Stimulated activated CD4-positive, alpha-beta T cell treated with anti-CD3 and anti-CD28 coated beads, Interleukin-2, amount 100 ng/mL, for 4 hours (primary cell): Measurements from ENCODE around the gene AHI1.

Source experiments
- DNase-seq: peaks from one replicate; pipeline ENCODE4 v3.0.0-alpha.2; 2020; ENCODE audit warnings: low read depth

AHI1 gene

GRCh38 chr6:135451617-135452190, 45.8 kb downstream of the AHI1 start:
- DNase-seq = no peak

DNA sequence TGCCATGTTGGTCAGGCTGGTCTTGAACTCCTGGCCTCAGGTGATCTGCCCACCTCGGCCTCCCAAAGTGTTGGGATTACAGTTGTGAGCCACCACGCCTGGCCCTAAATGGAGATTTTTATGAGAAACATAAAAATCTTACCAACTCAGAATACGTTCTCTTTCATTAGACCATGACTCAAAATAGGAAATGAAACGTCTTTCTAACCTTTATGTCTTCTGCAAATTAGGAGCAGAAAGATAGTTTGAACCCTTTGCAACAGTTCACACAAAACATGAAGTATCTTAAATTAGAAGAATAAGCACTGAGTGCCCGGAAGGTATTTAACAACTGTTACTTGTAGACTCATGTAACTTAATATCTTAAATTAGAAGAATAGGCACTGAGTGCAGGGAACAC, 48.3 kb downstream of the AHI1 start:
- no peak for DNase-seq

- DNase-seq = no peak
Observed at GRCh38 chr6:135440087-135440792, 57.3 kb downstream of the AHI1 start.

DNA sequence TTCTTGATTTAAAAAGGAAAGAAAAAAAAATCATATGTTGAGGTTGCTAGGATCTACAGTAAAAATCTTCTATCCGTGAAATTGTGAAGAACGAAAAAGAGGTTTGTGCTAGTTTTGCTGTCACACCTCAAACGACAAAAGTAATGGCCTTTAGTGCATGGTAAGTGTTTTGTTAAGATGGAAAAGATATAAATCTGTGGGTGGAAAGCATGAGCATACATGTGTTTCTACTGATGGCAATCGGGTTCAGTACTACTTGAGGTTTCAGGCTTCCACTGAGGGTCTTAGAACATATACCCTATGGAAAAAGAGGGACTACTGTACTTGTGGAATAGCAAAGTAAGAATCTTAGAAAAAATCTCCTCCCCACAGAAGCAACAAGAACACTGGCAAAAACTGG, 58.0 kb downstream of the AHI1 start:
- no peak for DNase-seq

- no peak for DNase-seq
Observed at GRCh38 chr6:135438907-135439535, 58.5 kb downstream of the AHI1 start.

DNA sequence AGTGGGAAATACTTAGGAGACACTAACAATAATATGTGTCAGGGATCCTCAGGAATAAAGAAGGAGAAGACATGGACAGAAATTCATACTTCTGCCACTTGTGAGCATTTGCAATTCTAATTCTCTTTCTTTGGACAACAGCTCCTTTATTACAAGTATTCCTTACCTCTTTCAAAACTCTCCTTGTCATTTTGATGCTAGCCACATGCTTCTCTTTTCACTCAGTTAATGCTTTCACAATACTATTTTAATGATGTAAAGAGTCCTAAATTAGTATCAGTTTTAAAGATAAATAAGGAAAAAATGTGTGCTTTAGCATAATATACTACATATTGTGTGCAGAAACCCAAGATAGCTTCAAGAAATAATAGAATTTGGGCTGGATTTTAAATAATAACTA, 62.5 kb downstream of the AHI1 start:
- no peak for DNase-seq

- no peak for DNase-seq
Observed at GRCh38 chr6:135434095-135434494, 63.4 kb downstream of the AHI1 start.

DNA sequence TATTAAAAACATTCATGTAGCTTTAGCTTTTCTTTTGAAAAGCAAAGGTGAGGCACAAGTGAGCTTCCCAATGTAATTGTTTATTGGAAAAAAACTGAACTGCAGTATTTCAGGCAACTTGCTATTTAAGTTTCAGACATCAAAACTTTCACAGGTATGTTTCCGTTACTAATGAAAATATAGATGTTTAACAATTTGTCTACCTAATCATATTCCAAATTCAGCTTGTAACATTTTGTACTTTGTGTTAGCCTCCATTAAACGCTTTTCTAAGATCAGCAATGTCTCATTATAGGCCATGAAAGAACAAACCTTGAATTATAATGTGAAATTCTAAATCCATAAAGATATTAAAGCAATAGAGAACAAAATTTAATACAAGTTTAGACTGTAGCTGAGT, 69.5 kb downstream of the AHI1 start:
- DNase-seq = no peak

DNA sequence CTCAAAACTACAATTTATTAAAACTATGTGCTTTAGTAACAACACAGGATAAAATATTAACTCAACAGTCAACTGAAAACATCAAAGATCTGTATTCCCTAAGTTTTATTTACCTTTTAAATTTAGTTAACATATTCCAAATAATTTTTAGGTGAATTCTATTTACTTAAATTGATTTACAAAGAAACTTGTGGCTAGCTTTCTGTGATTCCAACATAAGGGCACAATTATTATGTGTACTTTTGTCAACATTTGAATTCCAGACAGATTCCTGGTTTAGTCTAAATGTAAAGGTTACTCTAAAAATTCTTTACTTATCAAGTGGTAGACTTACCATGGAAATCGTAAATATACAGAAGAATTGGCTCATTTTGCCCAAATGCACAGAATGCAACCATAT, 70.7 kb downstream of the AHI1 start:
- DNase-seq = no peak

GRCh38 chr6:135424385-135424784, 73.2 kb downstream of the AHI1 start:
- no peak for DNase-seq

- no peak for DNase-seq
Observed at GRCh38 chr6:135423649-135424128, 73.9 kb downstream of the AHI1 start.

DNA sequence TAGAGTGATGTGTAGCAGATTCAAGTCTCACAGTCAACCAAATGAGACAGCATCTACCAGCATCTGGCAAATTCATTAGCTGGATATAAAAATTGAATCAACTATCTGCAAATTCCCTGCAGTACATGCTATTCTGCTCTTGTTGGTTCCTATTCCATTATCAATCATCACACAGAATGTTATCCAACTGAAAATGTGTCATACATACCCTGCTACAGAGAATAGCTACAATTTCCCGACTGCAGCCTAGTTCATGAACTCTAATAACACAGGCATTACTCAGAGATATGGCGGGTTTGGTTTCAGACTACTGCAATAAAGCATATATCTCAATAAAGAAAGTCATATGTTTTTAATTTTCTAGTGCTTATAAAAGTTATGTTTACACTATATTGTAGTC, 78.4 kb downstream of the AHI1 start:
- no peak for DNase-seq

DNA sequence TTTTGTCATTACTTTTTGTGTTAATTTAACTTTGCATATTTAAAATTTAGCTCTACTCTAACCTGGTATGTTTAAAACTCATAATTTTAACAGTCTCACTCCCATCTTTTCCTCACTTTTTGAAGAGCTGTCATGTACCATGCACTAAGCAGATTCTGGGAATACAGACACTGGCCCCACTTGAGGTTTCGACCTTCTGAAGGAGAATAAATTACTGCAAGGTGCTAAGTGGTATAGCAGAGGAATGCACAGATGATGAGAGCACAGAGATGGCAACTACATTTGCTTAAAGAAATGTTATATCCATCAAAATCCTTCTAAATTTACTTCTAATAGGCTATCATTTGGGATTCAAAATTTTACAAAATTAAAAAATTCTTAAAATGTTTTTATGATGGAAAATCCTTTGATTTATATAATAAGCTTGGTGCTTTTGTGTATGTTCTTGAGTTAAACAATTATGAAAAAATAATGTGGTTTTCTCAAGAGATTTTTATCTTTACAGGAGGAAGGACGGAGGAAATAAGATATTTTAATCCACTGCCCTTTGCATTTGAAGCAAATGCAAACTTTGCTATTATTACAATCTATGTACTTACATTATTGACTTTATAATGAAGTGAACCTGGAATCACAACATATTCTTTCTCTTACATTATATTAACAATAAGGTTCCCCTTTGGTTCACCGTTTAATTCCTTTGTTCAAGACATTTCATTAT, 79.3 kb downstream of the AHI1 start:
- no peak for DNase-seq

- no peak for DNase-seq
Observed at GRCh38 chr6:135412761-135413160, 84.8 kb downstream of the AHI1 start.

GRCh38 chr6:135411849-135412248, 85.7 kb downstream of the AHI1 start:
- no peak for DNase-seq

DNA sequence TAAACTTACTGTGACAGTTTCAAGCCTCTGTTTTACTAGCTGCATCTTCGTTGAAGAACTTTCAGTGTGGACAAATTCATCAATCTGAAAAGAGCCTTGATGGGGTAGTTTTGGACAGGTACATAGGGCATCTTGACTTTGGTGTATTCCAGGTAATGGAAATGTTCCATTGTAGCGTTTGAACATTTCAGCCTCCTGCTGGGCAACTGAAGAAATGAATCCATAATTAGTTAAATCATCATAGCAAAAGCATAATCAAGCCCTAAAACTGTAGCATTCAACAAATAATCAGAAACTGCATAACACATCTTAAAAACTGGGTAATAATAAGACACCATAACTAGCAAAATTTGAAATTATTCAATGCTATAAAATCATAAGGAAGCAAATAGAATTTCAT, 86.2 kb downstream of the AHI1 start:
- no peak for DNase-seq

DNA sequence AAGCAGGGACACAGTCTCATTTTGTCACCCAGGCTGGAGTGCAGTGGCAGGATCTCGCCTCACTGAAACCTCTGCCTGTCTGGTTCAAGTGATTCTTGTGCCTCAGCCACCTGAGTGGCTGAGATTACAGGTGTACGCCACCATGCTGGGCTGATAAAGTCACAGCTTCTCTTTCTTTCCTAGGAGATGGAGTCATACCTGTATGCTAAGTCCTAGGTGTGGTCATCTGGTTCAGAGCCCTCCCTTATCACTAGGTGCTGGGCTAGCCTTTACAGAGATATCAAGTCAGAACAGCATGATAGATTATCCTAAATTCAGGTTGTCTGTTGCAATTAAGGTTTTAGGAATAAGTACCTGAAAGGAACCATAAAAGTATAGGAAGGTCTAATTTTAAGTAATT, 86.7 kb downstream of the AHI1 start:
- no peak for DNase-seq

- no peak for DNase-seq
Observed at GRCh38 chr6:135403584-135403983, 94.0 kb downstream of the AHI1 start.

GRCh38 chr6:135402311-135402710, 95.2 kb downstream of the AHI1 start:
- no peak for DNase-seq

GRCh38 chr6:135397172-135397952, 100.2 kb downstream of the AHI1 start:
- DNase-seq = no peak

GRCh38 chr6:135395136-135395535, 102.4 kb downstream of the AHI1 start:
- no peak for DNase-seq

- DNase-seq = no peak
Observed at GRCh38 chr6:135393289-135393688, 104.3 kb downstream of the AHI1 start.
